Tibial nerve (tissue), 3 donors: ENCODE data around the gene TNIP1.

Experiments
- CTCF ChIP-seq, 5 experiments: fragments of 200-600 bp in 3 of 5; fragments of 450-650 bp in 2 of 5; sonication (generic) in 3 of 5; IDR thresholded peaks; one replicate each; pipeline ENCODE4 v1.5.1; 2016 to 2019; ENCODE audit warnings: antibody characterized with exemption in 5 of 5, mild to moderate bottlenecking in 3 of 5, moderate library complexity in 2 of 5
- POLR2A ChIP-seq, 2 donors: fragments of 450-650 bp; IDR thresholded peaks; one replicate each; pipeline ENCODE4 v1.6.1; 2017; ENCODE audit warnings: antibody characterized with exemption in 2 of 2, mild to moderate bottlenecking in 2 of 2, moderate library complexity in 2 of 2

GRCh38 chr5:151123897-151124751 lies 43.3 kb upstream of the TNIP1 start:
- TF ChIP-seq CTCF (IDR thresholded peaks at IDR 0.05), result no peak
- TF ChIP-seq POLR2A (IDR thresholded peaks at IDR 0.05), result no peak
